ENCODE data around the gene PAX6. TPM values are rescaled to one million over a fixed set of nuclear protein-coding genes. Genes with fewer than 3 reads are reported as not detected.

The PAX6 gene
- total RNA-seq, 4 donors from 2014 or later: 0.40 to 0.79 (median 0.55) TPM; not detected in 1

DNA sequence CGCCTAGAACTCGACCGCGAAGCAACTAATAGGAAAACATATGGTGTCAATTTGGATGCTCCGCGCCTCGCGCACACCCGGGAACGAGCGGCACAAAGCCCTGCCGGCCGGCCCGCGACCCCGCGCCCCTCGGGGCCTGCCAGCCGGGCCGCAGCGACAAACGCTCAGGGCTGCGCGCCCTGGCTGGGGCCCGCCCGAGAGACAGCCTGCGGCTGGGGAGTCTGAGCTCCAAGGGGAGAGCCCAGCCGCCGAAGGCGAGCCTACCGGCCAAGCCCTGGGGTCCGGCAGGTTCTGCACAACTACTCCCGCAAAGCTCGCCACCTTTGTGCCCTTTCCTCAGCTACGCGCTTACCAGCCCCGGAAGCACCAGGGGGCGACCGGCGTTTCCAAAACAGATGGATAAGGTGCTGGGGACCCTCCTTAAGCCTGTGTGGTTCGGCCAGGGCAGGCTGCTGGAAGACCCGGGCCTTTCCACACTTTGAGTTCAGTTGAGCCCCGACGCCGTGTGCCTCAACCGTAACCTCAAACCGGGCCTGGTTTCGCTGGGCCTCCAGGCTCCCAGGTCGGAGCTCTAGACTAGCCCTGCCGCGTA is 6.0 kb downstream of the PAX6 start:
- Histone ChIP-seq H3K4me1 (peaks cover 2 to 32% (median 24%) of the 10 kb centered on the region in 4 donors), H3K9me3 (no peaks in the 10 kb centered on the region), H3K27me3 (peaks cover 100% of the 10 kb centered on the region), H3K27ac (no peak overlapping the region), H3K4me3 (peak overlapping the region in 1 of 4 donors; percentile 25), H3K36me3 (no peaks in the 10 kb centered on the region)
- TF ChIP-seq POLR2A (IDR thresholded peaks at IDR 0.05): no peak
- TF ChIP-seq POLR2AphosphoS5 (IDR thresholded peaks at IDR 0.05): no peak
- TF ChIP-seq, protein P1, sequence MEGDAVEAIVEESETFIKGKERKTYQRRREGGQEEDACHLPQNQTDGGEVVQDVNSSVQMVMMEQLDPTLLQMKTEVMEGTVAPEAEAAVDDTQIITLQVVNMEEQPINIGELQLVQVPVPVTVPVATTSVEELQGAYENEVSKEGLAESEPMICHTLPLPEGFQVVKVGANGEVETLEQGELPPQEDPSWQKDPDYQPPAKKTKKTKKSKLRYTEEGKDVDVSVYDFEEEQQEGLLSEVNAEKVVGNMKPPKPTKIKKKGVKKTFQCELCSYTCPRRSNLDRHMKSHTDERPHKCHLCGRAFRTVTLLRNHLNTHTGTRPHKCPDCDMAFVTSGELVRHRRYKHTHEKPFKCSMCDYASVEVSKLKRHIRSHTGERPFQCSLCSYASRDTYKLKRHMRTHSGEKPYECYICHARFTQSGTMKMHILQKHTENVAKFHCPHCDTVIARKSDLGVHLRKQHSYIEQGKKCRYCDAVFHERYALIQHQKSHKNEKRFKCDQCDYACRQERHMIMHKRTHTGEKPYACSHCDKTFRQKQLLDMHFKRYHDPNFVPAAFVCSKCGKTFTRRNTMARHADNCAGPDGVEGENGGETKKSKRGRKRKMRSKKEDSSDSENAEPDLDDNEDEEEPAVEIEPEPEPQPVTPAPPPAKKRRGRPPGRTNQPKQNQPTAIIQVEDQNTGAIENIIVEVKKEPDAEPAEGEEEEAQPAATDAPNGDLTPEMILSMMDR (IDR thresholded peaks at IDR 0.05): no peak
- no peak for TF ChIP-seq EP300 (IDR thresholded peaks at IDR 0.05; ENCODE audit: low read depth)
- intact Hi-C loops (cut with DNase I; ENCODE audit: low total_unique reads) (no loop called here), in situ Hi-C loops (cut with MboI; ENCODE audit: low pct_ligation_motif_present in 1 of 4, low pct_unique_long_range_greater_than_20kb in 1 of 4, low sequenced_read_pairs in 3 of 4) (no loop called here)
- DNase-seq: no peak
- WGBS, 2 donors (ENCODE audit: low coverage in 1 of 2): 11% methylated on average over 39 of the region's 51 CpGs; no CpG with 5 or more reads in 1 of the 2 donors

- Histone ChIP-seq H3K36me3 (no peaks in the 10 kb centered on the region), H3K4me3 (peak overlapping the region in 1 of 4 donors; percentile 25), H3K27me3 (peaks cover 100% of the 10 kb centered on the region), H3K4me1 (peaks cover 0 to 29% (median 18%) of the 10 kb centered on the region in 4 donors), H3K27ac (no peak overlapping the region), H3K9me3 (no peaks in the 10 kb centered on the region)
- DNase-seq: no peak
- WGBS, 2 donors (ENCODE audit: low coverage in 1 of 2): 10 to 13% methylated on average over 2 to 41 of the region's 41 CpGs
- intact Hi-C loops (cut with DNase I; ENCODE audit: low total_unique reads) (no loop called here), in situ Hi-C loops (cut with MboI; ENCODE audit: low pct_ligation_motif_present in 1 of 4, low pct_unique_long_range_greater_than_20kb in 1 of 4, low sequenced_read_pairs in 3 of 4) (no loop called here)
- TF ChIP-seq EP300 (IDR thresholded peaks at IDR 0.05; ENCODE audit: low read depth) (no peak), POLR2A (IDR thresholded peaks at IDR 0.05) (no peak), POLR2AphosphoS5 (IDR thresholded peaks at IDR 0.05) (no peak)
- TF ChIP-seq, protein P1 (IDR thresholded peaks at IDR 0.05): no peak
Measured at GRCh38 chr11:31804312-31805036, 6.6 kb downstream of the PAX6 start.

GRCh38 chr11:31803813-31804311 is 7.3 kb downstream of the PAX6 start:
- peaks cover 100% of the 10 kb centered on the region for H3K27me3 ChIP-seq
- peaks cover 0 to 35% (median 20%) of the 10 kb centered on the region in 4 donors for H3K4me1 ChIP-seq
- H3K27ac ChIP-seq: no peak overlapping the region
- in situ Hi-C loops (cut with MboI; ENCODE audit: low pct_ligation_motif_present in 1 of 4, low pct_unique_long_range_greater_than_20kb in 1 of 4, low sequenced_read_pairs in 3 of 4) (no loop called here), intact Hi-C loops (cut with DNase I; ENCODE audit: low total_unique reads) (no loop called here)
- DNase-seq: no peak
- no peak overlapping the region for H3K4me3 ChIP-seq
- no peaks in the 10 kb centered on the region for H3K9me3 ChIP-seq
- TF ChIP-seq EP300 (IDR thresholded peaks at IDR 0.05; ENCODE audit: low read depth) (no peak), POLR2AphosphoS5 (IDR thresholded peaks at IDR 0.05) (no peak), POLR2A (IDR thresholded peaks at IDR 0.05) (no peak)
- TF ChIP-seq, protein P1 (IDR thresholded peaks at IDR 0.05): no peak
- 10% methylated on average over 13 of the region's 13 CpGs; no CpG with 5 or more reads in 1 of the 2 donors for WGBS, 2 donors (ENCODE audit: low coverage in 1 of 2)
- H3K36me3 ChIP-seq: no peaks in the 10 kb centered on the region

DNA sequence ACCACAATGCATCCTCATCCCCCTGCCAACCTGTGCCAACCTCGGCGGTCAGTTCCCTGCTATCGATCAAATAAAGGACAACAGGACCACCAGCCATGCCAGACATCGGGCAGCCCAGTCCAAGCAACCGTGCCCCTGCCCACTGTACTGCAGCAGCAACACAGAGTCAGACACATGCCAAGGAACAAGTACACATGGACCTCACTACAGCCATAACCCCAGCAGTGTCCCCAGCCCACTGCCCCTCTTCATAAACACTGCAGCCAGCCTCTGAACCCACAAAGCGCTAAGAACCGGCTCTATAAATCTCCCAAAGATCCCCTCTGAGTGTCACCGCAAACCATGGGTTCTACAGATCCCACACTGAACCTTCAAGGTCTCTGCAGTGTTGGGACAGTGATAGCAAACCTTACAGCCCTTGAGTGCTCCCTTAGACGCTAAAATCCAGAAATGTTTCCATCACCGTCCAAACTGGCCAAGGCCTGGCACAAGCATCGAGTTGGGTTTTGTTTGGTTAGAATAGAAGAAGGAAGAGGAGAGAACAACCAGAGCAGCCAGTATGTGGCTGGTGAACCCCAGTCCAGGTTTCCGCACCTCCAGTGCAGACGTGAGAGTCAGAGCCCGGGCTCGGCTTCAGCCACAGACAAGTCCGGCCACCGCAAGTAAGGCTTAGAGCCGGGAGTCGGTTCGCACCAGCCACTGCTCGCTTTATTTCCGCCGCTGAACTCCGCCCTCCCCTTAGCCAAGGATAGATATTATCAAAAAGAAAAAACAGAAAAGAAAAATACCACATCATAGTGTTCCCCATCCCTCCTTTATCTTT is 7.9 kb downstream of the PAX6 start:
- in situ Hi-C loops (cut with MboI; ENCODE audit: low pct_ligation_motif_present in 1 of 4, low pct_unique_long_range_greater_than_20kb in 1 of 4, low sequenced_read_pairs in 3 of 4) (no loop called here), intact Hi-C loops (cut with DNase I; ENCODE audit: low total_unique reads) (no loop called here)
- peaks cover 0 to 39% (median 23%) of the 10 kb centered on the region in 4 donors for H3K4me1 ChIP-seq
- H3K27me3 ChIP-seq: peaks cover 100% of the 10 kb centered on the region
- TF ChIP-seq POLR2A (IDR thresholded peaks at IDR 0.05) (no peak), EP300 (IDR thresholded peaks at IDR 0.05; ENCODE audit: low read depth) (no peak)
- DNase-seq: no peak
- WGBS, 2 donors (ENCODE audit: low coverage in 1 of 2): 5 to 17% methylated on average over 10 to 24 of the region's 24 CpGs
- H3K4me3 ChIP-seq: no peak overlapping the region
- no peak overlapping the region for H3K27ac ChIP-seq
- H3K9me3 ChIP-seq: no peaks in the 10 kb centered on the region
- H3K36me3 ChIP-seq: no peaks in the 10 kb centered on the region

Measured in transverse colon (tissue), 4 donors.